GM12864 (cell line): ENCODE results near the gene RBKS.
A peak's percentile ranks its signal among the peaks of the same experiment; 100 is the strongest.
"Not testable (repeated sequence)": the region's sequence is repeated elsewhere in the genome, so short reads cannot be mapped to it uniquely, and the experiment has no call there.

Experiments used
- DNase-seq: peaks from one replicate; pipeline ENCODE4 v3.0.0-alpha.2; 2011; ENCODE audit warnings: low read depth
- H3K4me3 ChIP-seq: 2 replicates; pipeline ENCODE4 v1.5.1; 2011; ENCODE audit warnings: mild to moderate bottlenecking, low read depth, low read length, control low read depth
- CTCF ChIP-seq: IDR thresholded peaks from 2 replicates; pipeline ENCODE4 v1.5.1; 2011; ENCODE audit warnings: low read depth, mild to moderate bottlenecking, moderate library complexity, low read length, control low read depth, inconsistent platforms; ENCODE audit errors: missing control alignments

The RBKS gene

GRCh38 chr2:27756091-27756490 is 134.1 kb downstream of the RBKS start:
- TF ChIP-seq CTCF: no peak
- DNase-seq: no peak
- H3K4me3 ChIP-seq: no peak overlapping the region

GRCh38 chr2:27754831-27755230 is 135.4 kb downstream of the RBKS start:
- TF ChIP-seq CTCF: no peak
- H3K4me3 ChIP-seq: no peak overlapping the region
- DNase-seq: no peak

- DNase-seq: no peak
- H3K4me3 ChIP-seq: no peak overlapping the region
- TF ChIP-seq CTCF: peak; percentile 82
Observed at GRCh38 chr2:27754138-27754588, 136.0 kb downstream of the RBKS start.

GRCh38 chr2:27752551-27753237 is 137.5 kb downstream of the RBKS start:
- H3K4me3 ChIP-seq: no peak overlapping the region
- no peak for TF ChIP-seq CTCF
- DNase-seq: no peak

- H3K4me3 ChIP-seq: no peak overlapping the region
- no peak for TF ChIP-seq CTCF
- DNase-seq: no peak
Observed at GRCh38 chr2:27751377-27751776, 138.8 kb downstream of the RBKS start.

GRCh38 chr2:27748803-27749554 is 141.2 kb downstream of the RBKS start:
- not testable (repeated sequence) for H3K4me3 ChIP-seq, DNase-seq

- TF ChIP-seq CTCF: no peak
Observed at GRCh38 chr2:27747827-27748352, 142.3 kb downstream of the RBKS start.

More at GRCh38 chr2:27747827-27748352, 142.3 kb downstream of the RBKS start:
- no peak for DNase-seq
- H3K4me3 ChIP-seq: no peak overlapping the region
